ENCODE data around the gene ATP2C2. TPM values are rescaled to one million over a fixed set of nuclear protein-coding genes. Genes with fewer than 3 reads are reported as not detected.

ATP2C2 gene
- total and polyA plus RNA-seq, 2 of the 8 experiments (the other 6 are each of a cell fraction or from before 2014, with no cell fraction given), result 1.2 to 2.8 TPM

DNA sequence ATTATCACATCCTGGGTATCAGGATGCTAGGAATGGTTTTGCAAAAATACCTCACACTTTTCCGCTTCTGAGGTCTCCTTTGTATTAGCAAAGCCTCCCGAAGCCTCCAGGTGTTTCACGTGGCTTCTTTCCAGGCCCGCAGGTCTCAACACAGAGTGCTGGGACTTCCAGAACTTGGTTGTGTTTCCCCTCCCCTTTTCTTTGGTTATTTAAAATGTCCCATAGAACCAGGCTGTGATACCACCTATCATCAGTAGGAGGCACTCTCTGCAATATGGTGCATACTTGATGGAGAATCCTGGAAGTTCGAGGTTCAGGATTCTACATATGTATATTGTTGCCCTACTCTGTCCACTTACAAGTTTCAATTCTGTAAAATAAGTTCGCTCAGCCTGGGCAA is 28.8 kb downstream of the ATP2C2 start (continued):
- TF ChIP-seq, protein P1, sequence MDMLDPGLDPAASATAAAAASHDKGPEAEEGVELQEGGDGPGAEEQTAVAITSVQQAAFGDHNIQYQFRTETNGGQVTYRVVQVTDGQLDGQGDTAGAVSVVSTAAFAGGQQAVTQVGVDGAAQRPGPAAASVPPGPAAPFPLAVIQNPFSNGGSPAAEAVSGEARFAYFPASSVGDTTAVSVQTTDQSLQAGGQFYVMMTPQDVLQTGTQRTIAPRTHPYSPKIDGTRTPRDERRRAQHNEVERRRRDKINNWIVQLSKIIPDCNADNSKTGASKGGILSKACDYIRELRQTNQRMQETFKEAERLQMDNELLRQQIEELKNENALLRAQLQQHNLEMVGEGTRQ (IDR thresholded peaks at IDR 0.05; ENCODE audit: low read length), result no peak

All from H1 (cell line).